Heart left ventricle (tissue), 16 donors: ENCODE data around the gene HCN3. TPM values are rescaled to one million over a fixed set of nuclear protein-coding genes. Genes with fewer than 3 reads are reported as not detected.

Experiments
- ATAC-seq, 4 donors: fragments of 200-7000 bp; cut with Tn5 transposase; one replicate each; pipeline ENCODE4 v1.9.1; 2020 to 2022; ENCODE audit warnings: moderate library complexity in 4 of 4, mild to moderate bottlenecking in 3 of 4, moderate number of reproducible peaks in 1 of 4
- DNase-seq, 5 donors: peaks; one replicate each; pipeline ENCODE4 v3.0.0-alpha.2; 2020
- H3K27ac ChIP-seq, 12 donors: fragments of 200-600 bp; sonication (generic) in 4 of 12; one replicate each; pipeline versions ENCODE4 v1.5.0 to v1.8.0; 2016 to 2022; ENCODE audit warnings: mild to moderate bottlenecking in 2 of 12
- H3K27me3 ChIP-seq, 9 donors: fragments of 200-600 bp; sonication (generic) in 2 of 9; one replicate each; pipeline versions ENCODE4 v1.5.1 to v1.8.0; 2016 to 2022; ENCODE audit warnings: mild to moderate bottlenecking in 3 of 9
- H3K36me3 ChIP-seq, 9 donors: fragments of 200-600 bp; sonication (generic) in 2 of 9; one replicate each; pipeline versions ENCODE4 v1.5.0 to v1.8.0; 2018 to 2022; ENCODE audit warnings: mild to moderate bottlenecking in 2 of 9
- H3K4me1 ChIP-seq, 12 donors: fragments of 200-600 bp; sonication (generic) in 4 of 12; one replicate each; pipeline versions ENCODE4 v1.5.0 to v1.8.0; 2016 to 2022; ENCODE audit warnings: mild to moderate bottlenecking in 3 of 12
- H3K4me3 ChIP-seq, 12 donors: fragments of 200-600 bp; sonication (generic) in 4 of 12; one replicate each; pipeline versions ENCODE4 v1.5.0 to v1.8.0; 2017 to 2022; ENCODE audit warnings: mild to moderate bottlenecking in 9 of 12, moderate library complexity in 4 of 12
- H3K9me3 ChIP-seq, 12 donors: fragments of 200-600 bp; sonication (generic) in 4 of 12; one replicate each; pipeline versions ENCODE4 v1.5.0 to v1.8.0; 2016 to 2022; ENCODE audit warnings: mild to moderate bottlenecking in 1 of 12
- POLR2A ChIP-seq, 2 donors: fragments of 450-650 bp; IDR thresholded peaks; one replicate each; pipeline ENCODE4 v1.6.1; 2017; ENCODE audit warnings: antibody characterized with exemption in 2 of 2, mild to moderate bottlenecking in 2 of 2, moderate library complexity in 2 of 2
- WGBS, 4 donors: extraction: QIAGEN DNeasy Blood & Tissue Kit in 2 of 4; methylation state at CpG; one replicate each; pipeline versions ENCODE4 v1.1.5 to v1.1.7; 2013 to 2018; 5-methylcytosine and 5-hydroxymethylcytosine counted together
- intact Hi-C, 10 donors: fragments of 100-400 bp; cut with DNase I; formaldehyde crosslinking; loops; one replicate each; pipeline versions ENCODE4 v1.11.1 to v1.14.2; 2022
- polyA plus RNA-seq, 2 donors: library from polyadenylated mRNA; stranded (reverse); fragments of 200-250 nt; gene quantifications; one replicate each; pipeline ENCODE4 v1.2.3, GENCODE V29; 2013
- total RNA-seq, 9 donors: library from RNA; depleted of rRNA in 2 of 9; stranded (reverse); fragments of >200 nt in 2 of 9; fragmentation: NEBNext Ultra II Directional in 3 of 9; extraction: Animal tissue kit (Norgen Biotek cat#: 25700) in 3 of 9; gene quantifications; one replicate each; pipeline versions ENCODE4 v1.1.0 to v1.2.4, GENCODE V29; 2016 to 2023
- TF ChIP-seq, protein P1 (sequence below), 12 donors: fragments of 200-600 bp; sonication (generic) in 4 of 12; IDR thresholded peaks; one replicate each; pipeline versions ENCODE4 v1.5.0 to v1.8.0; 2018 to 2022; ENCODE audit warnings: antibody characterized with exemption in 12 of 12, mild to moderate bottlenecking in 5 of 12
- donor health status: ischemic (EF 13 %, LVEDD 7.1; RV severe dilation, severe dysfunction).
- donor health status: healthy with polysubstance abuse.
- donor health status: DM: no; HTN: yes; CAD: no.
- donor health status: DM: no; HTN: no; CAD: no.
- donor health status: ischemic (EF 25% LVEDD 6.9; RV normal size, moderate dysfunction).
- donor health status: ischemic (EF 25% LVEDD 5.7; RV mildly dilated, moderate dysfunction).
- donor health status: healthy.
- donor health status: DM: yes; HTN: yes; CAD: no.
- donor health status: ischemic (EF 35%, LVEDD 5.7; RV mildly dilated, moderate dysfunction).
- donor health status: nonischemic (EF 11% LVEDD 7.7; RV severe dilation, severe dysfunction).
- donor health status: DM: yes; HTN: yes; CAD: no.
- donor health status: PGD.
- donor health status: ischemic (EF 29% LVEDD 5.4; RV normal size, mild dysfunction).
- donor health status: nonischemic (EF 23%, LVEDD 6.1; RV moderate dilation, normal function).

Gene HCN3
- total and polyA plus RNA-seq, 11 donors, result 0.49 to 1.7 (median 1.2) TPM

- TF ChIP-seq, protein P1, sequence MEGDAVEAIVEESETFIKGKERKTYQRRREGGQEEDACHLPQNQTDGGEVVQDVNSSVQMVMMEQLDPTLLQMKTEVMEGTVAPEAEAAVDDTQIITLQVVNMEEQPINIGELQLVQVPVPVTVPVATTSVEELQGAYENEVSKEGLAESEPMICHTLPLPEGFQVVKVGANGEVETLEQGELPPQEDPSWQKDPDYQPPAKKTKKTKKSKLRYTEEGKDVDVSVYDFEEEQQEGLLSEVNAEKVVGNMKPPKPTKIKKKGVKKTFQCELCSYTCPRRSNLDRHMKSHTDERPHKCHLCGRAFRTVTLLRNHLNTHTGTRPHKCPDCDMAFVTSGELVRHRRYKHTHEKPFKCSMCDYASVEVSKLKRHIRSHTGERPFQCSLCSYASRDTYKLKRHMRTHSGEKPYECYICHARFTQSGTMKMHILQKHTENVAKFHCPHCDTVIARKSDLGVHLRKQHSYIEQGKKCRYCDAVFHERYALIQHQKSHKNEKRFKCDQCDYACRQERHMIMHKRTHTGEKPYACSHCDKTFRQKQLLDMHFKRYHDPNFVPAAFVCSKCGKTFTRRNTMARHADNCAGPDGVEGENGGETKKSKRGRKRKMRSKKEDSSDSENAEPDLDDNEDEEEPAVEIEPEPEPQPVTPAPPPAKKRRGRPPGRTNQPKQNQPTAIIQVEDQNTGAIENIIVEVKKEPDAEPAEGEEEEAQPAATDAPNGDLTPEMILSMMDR (IDR thresholded peaks at IDR 0.05), result no peak
- Histone ChIP-seq H3K36me3 (no peaks in the 10 kb centered on the region), H3K27ac (no peak overlapping the region), H3K9me3 (no peaks in the 10 kb centered on the region), H3K27me3 (peaks cover 6 to 41% (median 27%) of the 10 kb centered on the region in 9 donors), H3K4me1 (peaks cover 0 to 10% (median 4%) of the 10 kb centered on the region in 12 donors), H3K4me3 (no peak overlapping the region)
- ATAC-seq, result no peak
- intact Hi-C loops, result no loop called here
- DNase-seq, result no peak
- WGBS, 4 donors, result 62 to 70% (median 69%) methylated on average over 7 of the region's 7 CpGs
Measured at GRCh38 chr1:155297384-155297783, 20.1 kb downstream of the HCN3 start.

- DNase-seq (no peak), ATAC-seq (no peak)
- peaks cover 0 to 6% (median 3%) of the 10 kb centered on the region in 12 donors for H3K4me1 ChIP-seq
- no peak for TF ChIP-seq POLR2A (IDR thresholded peaks at IDR 0.05)
- TF ChIP-seq, protein P1 (IDR thresholded peaks at IDR 0.05), result no peak
- WGBS, 4 donors, result 90 to 94% (median 93%) methylated on average over 8 of the region's 8 CpGs
- no peak overlapping the region for H3K4me3 ChIP-seq
- intact Hi-C loops, result no loop called here
- H3K36me3 ChIP-seq, result no peaks in the 10 kb centered on the region
- H3K27me3 ChIP-seq, result peaks cover 6 to 25% (median 18%) of the 10 kb centered on the region in 9 donors
- H3K9me3 ChIP-seq, result no peaks in the 10 kb centered on the region
- H3K27ac ChIP-seq, result no peak overlapping the region
Measured at GRCh38 chr1:155300024-155300423, 22.8 kb downstream of the HCN3 start.

DNA sequence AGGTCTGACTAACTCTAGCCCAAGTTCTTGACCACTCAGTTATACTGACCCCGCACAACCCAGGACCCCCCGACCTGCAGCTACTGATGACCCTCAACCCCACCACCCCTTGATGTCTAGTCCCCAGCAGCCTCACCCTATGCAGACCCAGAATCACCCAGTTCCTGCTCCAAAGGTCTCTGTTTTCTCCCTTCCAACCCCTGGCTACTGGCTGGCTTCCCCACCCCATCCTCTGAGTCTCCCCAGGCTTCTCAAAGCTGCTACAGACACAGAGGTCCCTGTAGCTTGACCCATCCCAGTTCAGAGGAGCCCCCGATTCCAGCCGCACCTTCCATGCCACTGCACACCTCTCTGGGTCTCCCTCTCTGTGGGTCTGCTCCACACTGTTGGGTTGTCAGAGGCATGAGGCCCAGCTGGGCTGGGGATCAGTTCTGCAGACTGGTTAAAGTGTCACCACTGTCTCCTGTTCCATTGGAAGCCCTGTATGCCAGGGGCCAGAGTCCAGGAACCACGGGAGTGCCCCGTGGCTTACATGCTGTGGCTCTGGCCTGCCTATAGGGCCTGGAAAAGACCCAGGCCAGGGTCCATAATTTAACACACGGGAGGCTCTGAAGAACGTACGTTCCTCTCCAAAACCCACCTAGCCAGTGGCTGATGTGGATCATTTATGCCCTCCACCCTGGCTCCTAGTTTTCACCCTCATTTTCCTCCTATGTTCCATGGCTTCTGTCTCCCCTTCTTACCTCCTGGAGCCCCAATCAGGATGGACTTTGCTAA is 23.5 kb downstream of the HCN3 start:
- TF ChIP-seq, protein P1 (IDR thresholded peaks at IDR 0.05), result no peak
- no peak for TF ChIP-seq POLR2A (IDR thresholded peaks at IDR 0.05)
- no peak for DNase-seq
- 88 to 94% (median 89%) methylated on average over 9 of the region's 9 CpGs for WGBS, 4 donors
- H3K27ac ChIP-seq, result no peak overlapping the region
- H3K36me3 ChIP-seq, result no peaks in the 10 kb centered on the region
- peaks cover 0 to 18% (median 10%) of the 10 kb centered on the region in 9 donors for H3K27me3 ChIP-seq
- intact Hi-C loops, result no loop called here
- H3K9me3 ChIP-seq, result no peaks in the 10 kb centered on the region
- no peak for ATAC-seq
- H3K4me3 ChIP-seq, result no peak overlapping the region
- H3K4me1 ChIP-seq, result no peaks in the 10 kb centered on the region

DNA sequence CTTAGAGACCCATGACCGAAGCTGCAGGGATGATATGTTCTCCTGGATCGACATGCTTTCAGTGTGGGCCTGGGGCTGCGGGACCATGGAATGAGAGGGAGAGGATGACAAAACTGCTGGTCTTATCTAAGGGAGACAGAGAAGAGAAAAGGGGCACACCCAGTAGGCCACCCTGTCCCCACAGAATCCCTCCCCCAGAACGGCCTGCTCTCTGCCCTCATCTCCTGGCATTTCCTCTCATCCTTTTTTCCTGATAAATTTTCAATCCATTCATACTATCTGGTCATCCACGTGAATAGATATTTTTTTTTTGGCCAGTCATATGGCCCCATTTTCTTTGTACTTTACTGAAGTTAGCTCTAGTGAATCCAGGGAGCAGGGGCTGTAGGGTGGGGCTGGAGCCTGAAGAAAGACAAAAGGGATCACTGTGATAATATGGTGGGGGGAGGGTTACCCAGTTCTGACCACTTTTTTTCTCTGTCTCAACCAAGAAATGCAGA is 24.1 kb downstream of the HCN3 start, which contains the start of gene PKLR:
PKLR (minus strand) TSS at position 97 of the 500 bp plus-strand sequence; CDS start at position 54, 43 bp downstream.
- no peaks in the 10 kb centered on the region for H3K9me3 ChIP-seq
- TF ChIP-seq, protein P1 (IDR thresholded peaks at IDR 0.05), result no peak
- TF ChIP-seq POLR2A (IDR thresholded peaks at IDR 0.05), result no peak
- DNase-seq (no peak), ATAC-seq (no peak)
- peaks cover 0 to 11% (median 4%) of the 10 kb centered on the region in 9 donors for H3K27me3 ChIP-seq
- no peak within 1 kb of the TSS for H3K4me3 ChIP-seq
- intact Hi-C loops, result no loop called here
- H3K36me3 ChIP-seq, result no peaks in the 10 kb centered on the region
- H3K27ac ChIP-seq, result no peak within 1 kb of the TSS
- 80 to 85% (median 83%) methylated on average over 5 of the region's 5 CpGs for WGBS, 4 donors
- H3K4me1 ChIP-seq, result no peaks in the 10 kb centered on the region
